Mammary epithelial cell (primary cell): ENCODE data around the gene TARS2.
A peak's percentile ranks its signal among the peaks of the same experiment; 100 is the strongest.

Source experiments
- CTCF ChIP-seq, 2 donors: IDR thresholded peaks in 1 of 2; conservative IDR thresholded peaks in 1 of 2; 2 replicates each; pipeline ENCODE4 v1.5.1; 2011 to 2012; ENCODE audit warnings: inconsistent platforms in 2 of 2, low read length in 2 of 2, mild to moderate bottlenecking in 2 of 2, control low read depth in 1 of 2, low read depth in 1 of 2; ENCODE audit not compliant: insufficient read depth in 1 of 2; ENCODE audit errors: extremely low read depth in 1 of 2
- EZH2 ChIP-seq: IDR thresholded peaks from 2 replicates; pipeline ENCODE4 v1.6.1; 2012; ENCODE audit warnings: low read length, inconsistent platforms, borderline replicate concordance

- TF ChIP-seq CTCF (conservative IDR thresholded peaks at IDR 0.05 in 1 of 2, IDR thresholded peaks at IDR 0.05 in 1 of 2; ENCODE audit: extremely low read depth in 1 of 2, insufficient read depth in 1 of 2, low read depth in 1 of 2, low read length in 2 of 2) (peak; percentile 76 to 77), EZH2 (no peak)
Observed at GRCh38 chr1:150464422-150464826, 22.8 kb upstream of the TARS2 start.
